HepG2 (cell line): Measurements from ENCODE around the gene TASOR2. TPM values are rescaled to one million over a fixed set of nuclear protein-coding genes. Genes with fewer than 3 reads are reported as not detected.

Source experiments
- ATAC-seq: fragments of 200-7000 bp; cut with Tn5 transposase; 3 replicates; pipeline ENCODE4 v1.9.1; 2020; ENCODE audit warnings: mild to moderate bottlenecking, moderate library complexity
- BruUV-seq: library from RNA; stranded (reverse); fragments of 400-500 nt; replicated peaks from 2 replicates; lab custom pipeline; 2021; lab: Mats Ljungman, UMichigan
- CTCF ChIA-PET: fragments of 300-600 bp; formaldehyde crosslinking; extraction: SDS; loops from one replicate; lab custom pipeline; 2021; ENCODE audit warnings: low total read pairs, inconsistent platforms, low intra/inter-chr PET ratio; lab: Yijun Ruan, JAX
- POLR2A ChIA-PET: fragments of 350-600 bp; sonication (Branson Sonifier 250); formaldehyde crosslinking; loops from one replicate; lab custom pipeline; 2020; ENCODE audit warnings: antibody characterized with exemption, inconsistent platforms; lab: Yijun Ruan, JAX
- DNase-seq: peaks from one replicate; pipeline ENCODE4 v3.0.0-alpha.2; 2015; ENCODE audit warnings: low spot score
- FAIRE-seq: peaks from 3 replicates; lab custom pipeline; 2011; peaks lifted over from hg19 to GRCh38; lab: Jason Lieb, UNC
- H2AFZ ChIP-seq: one replicate; pipeline ENCODE4 v1.6.1; 2011; ENCODE audit warnings: low read length, inconsistent platforms
- H3K27ac ChIP-seq: fragments of 300-600 bp; 3 replicates; pipeline ENCODE4 v1.8.0; 2011; ENCODE audit warnings: mixed run types, mild to moderate bottlenecking, mixed read lengths, low read length, inconsistent platforms; ENCODE audit not compliant: insufficient read depth; ENCODE audit errors: extremely low read length
- H3K27me3 ChIP-seq, 2 experiments: fragments of 200-600 bp in 1 of 2; 2 replicates in 1 of 2; 3 replicates in 1 of 2; pipeline versions ENCODE4 v1.6.0 to v1.8.0; 2011; ENCODE audit warnings: low read length in 2 of 2, mild to moderate bottlenecking in 2 of 2, moderate library complexity in 2 of 2, inconsistent platforms in 1 of 2; ENCODE audit not compliant: insufficient read depth in 2 of 2, control insufficient read depth in 1 of 2
- H3K36me3 ChIP-seq, 2 experiments: fragments of 200-600 bp in 1 of 2; replicated peaks in 1 of 2; 2 replicates in 1 of 2; 3 replicates in 1 of 2; pipeline versions ENCODE4 v1.5.1 to v1.8.0; 2011; ENCODE audit warnings: low read length in 2 of 2, inconsistent platforms in 1 of 2; ENCODE audit not compliant: insufficient read depth in 2 of 2, control insufficient read depth in 1 of 2
- H3K4me1 ChIP-seq: 2 replicates; pipeline ENCODE4 v1.5.1; 2012; ENCODE audit warnings: low read length, inconsistent platforms; ENCODE audit not compliant: insufficient read depth
- H3K4me2 ChIP-seq: 2 replicates; pipeline ENCODE4 v1.6.0; 2011; ENCODE audit warnings: low read depth, low read length, inconsistent platforms
- H3K4me3 ChIP-seq, 3 experiments: fragments of 200-600 bp in 1 of 3; sonication (generic), shearing (Covaris generic) in 1 of 3; replicated peaks in 1 of 3; 2 replicates each; pipeline ENCODE4 v1.5.1; 2011 to 2016; ENCODE audit warnings: low read length in 3 of 3, inconsistent platforms in 2 of 3, low read depth in 2 of 3, mild to moderate bottlenecking in 2 of 3, control low read depth in 1 of 3, mixed read lengths in 1 of 3; ENCODE audit not compliant: insufficient read depth in 1 of 3
- H3K79me2 ChIP-seq: one replicate; pipeline ENCODE4 v1.6.1; 2011; ENCODE audit warnings: low read length, inconsistent platforms; ENCODE audit not compliant: insufficient read depth
- H3K9ac ChIP-seq: 2 replicates; pipeline ENCODE4 v1.6.0; 2011; ENCODE audit warnings: mild to moderate bottlenecking, low read depth, low read length, inconsistent platforms; ENCODE audit not compliant: insufficient read depth
- H3K9me3 ChIP-seq: 2 replicates; pipeline ENCODE4 v1.5.1; 2012; ENCODE audit warnings: mild to moderate bottlenecking, low read length
- H4K20me1 ChIP-seq: 2 replicates; pipeline ENCODE4 v1.6.0; 2011; ENCODE audit warnings: inconsistent platforms, mild to moderate bottlenecking, low read length, moderate library complexity; ENCODE audit not compliant: insufficient read depth
- AGO2 ChIP-seq: fragments of 200-400 bp; formaldehyde crosslinking; optimal IDR thresholded peaks from 2 replicates; pipeline ENCODE3; 2017; ENCODE audit warnings: mild to moderate bottlenecking, low read depth, low read length, moderate library complexity
- ARNT2 ChIP-seq: sonication (generic); formaldehyde crosslinking; IDR thresholded peaks from 2 replicates; pipeline ENCODE4 v1.8.0; 2022; ENCODE audit warnings: mild to moderate bottlenecking, low read depth, missing genetic modification reagents, moderate library complexity
- KAT7 ChIP-seq: IDR thresholded peaks from 2 replicates; pipeline ENCODE4 v1.6.1; 2018; ENCODE audit warnings: borderline replicate concordance, missing compliant biosample characterization
- KDM6A ChIP-seq: IDR thresholded peaks from 2 replicates; pipeline ENCODE4 v1.6.1; 2016; ENCODE audit warnings: low read depth
- PREB ChIP-seq: sonication (generic); formaldehyde crosslinking; IDR thresholded peaks from 2 replicates; pipeline ENCODE4 v1.4.0; 2020; ENCODE audit warnings: missing genetic modification reagents
- SALL2 ChIP-seq: sonication (generic); formaldehyde crosslinking; IDR thresholded peaks from 2 replicates; pipeline ENCODE4 v1.8.1; 2023; ENCODE audit warnings: mild to moderate bottlenecking, missing genetic modification reagents, inconsistent platforms
- ZNF770 ChIP-seq: sonication (generic); formaldehyde crosslinking; IDR thresholded peaks from 2 replicates; pipeline ENCODE4 v1.5.0; 2020; ENCODE audit warnings: mild to moderate bottlenecking, missing genetic modification reagents
- ZSCAN22 ChIP-seq: sonication (generic); formaldehyde crosslinking; IDR thresholded peaks from 2 replicates; pipeline ENCODE4 v1.4.0; 2020; ENCODE audit warnings: mild to moderate bottlenecking, missing genetic modification reagents
- WGBS: methylation state at CpG from one replicate; pipeline ENCODE4 v1.1.6; 2017; ENCODE audit warnings: low lambda C conversion rate; 5-methylcytosine and 5-hydroxymethylcytosine counted together
- in situ Hi-C: cut with HindIII; loops from 2 replicates; pipeline ENCODE4 v1.10.0; 2017; ENCODE audit warnings: low pct_unique_long_range_greater_than_20kb; ENCODE audit not compliant: extremely low pct_ligation_motif_present
- intact Hi-C: fragments of 100-400 bp; cut with micrococcal nuclease; formaldehyde crosslinking; loops from one replicate; pipeline ENCODE4 v1.10.0; 2022; ENCODE audit not compliant: unreplicated experiment
- polyA plus RNA-seq, 8 experiments: library from polyadenylated mRNA; depleted of rRNA in 3 of 8; stranded (reverse) in 7 of 8; unstranded in 1 of 8; fragments of >200 nt; fragmentation: Illumina TruSeq in 4 of 8; extraction: Trizol in 4 of 8; gene quantifications; 2 replicates each; pipeline versions ENCODE4 v1.2.1 to v1.2.3, GENCODE V29; 2011 to 2016; ENCODE audit warnings: low read depth in 4 of 8, missing spikeins in 1 of 8, mixed read lengths in 1 of 8; ENCODE audit not compliant: insufficient read depth in 1 of 8
- total RNA-seq, 5 experiments: library from RNA; depleted of rRNA; stranded (reverse); fragments of >200 nt; fragmentation: Illumina TruSeq; extraction: Trizol; gene quantifications; 2 replicates each; pipeline ENCODE4 v1.2.3, GENCODE V29; 2016; ENCODE audit warnings: low read depth in 1 of 5

The TASOR2 gene
- total and polyA plus RNA-seq, 2 of the 13 experiments (the other 11 are each of a cell fraction or from before 2014, with no cell fraction given) = 24.2 to 55.3 TPM

GRCh38 chr10:5652746-5653145 is 31.9 kb upstream of the TASOR2 start:
- no peaks in the 10 kb centered on the region for H3K27me3 ChIP-seq
- H2AFZ ChIP-seq = no peak overlapping the region
- DNase-seq (no peak), FAIRE-seq (no peak), ATAC-seq (no peak; the same call in 2 of the 3 replicates)
- H3K9me3 ChIP-seq = no peaks in the 10 kb centered on the region
- peaks cover 1 to 4% of the 10 kb centered on the region in 2 experiments; a peak in 1 of 5 replicates for H3K36me3 ChIP-seq
- H3K4me3 ChIP-seq = no peak overlapping the region
- 100% methylated on average over 1 of the region's 14 CpGs for WGBS
- CTCF ChIA-PET = no interaction called here
- no peaks in the 10 kb centered on the region for H3K79me2 ChIP-seq
- in situ Hi-C loops = no loop called here
- no peaks in the 10 kb centered on the region for H4K20me1 ChIP-seq
- H3K9ac ChIP-seq = no peak overlapping the region
- no TSS peak for BruUV-seq
- POLR2A ChIA-PET = interaction anchor here (1.3 kb wide), 1 partner anchor 32 kb away, joined by 3 read pairs; the partner anchor contains the start of gene TASOR2
- TF ChIP-seq PREB (CRISPR knock-in tag) = no peak
- no peak for TF ChIP-seq KDM6A (CRISPR knock-in tag)
- no peak for TF ChIP-seq SALL2 (CRISPR knock-in tag)
- TF ChIP-seq AGO2 = peak; percentile 33
- TF ChIP-seq KAT7 = no peak
- no peak for TF ChIP-seq ARNT2 (CRISPR knock-in tag)
- no peak for TF ChIP-seq ZSCAN22 (CRISPR knock-in tag)
- TF ChIP-seq ZNF770 (CRISPR knock-in tag) = no peak
- TF ChIP-seq, all 625 proteins: peak for 1
- Histone ChIP-seq H3K27ac (no peak overlapping the region), H3K4me1 (peaks cover 26% of the 10 kb centered on the region), H3K4me2 (no peak overlapping the region)
- intact Hi-C loops = no loop called here
